C4-2B (cell line): ENCODE measurements around the gene SSNA1.

Source experiments
- ZFX ChIP-seq: fragments of 450-650 bp; IDR thresholded peaks from 2 replicates; pipeline ENCODE4 v1.6.1; 2017
- TF ChIP-seq, protein P1 (sequence below): fragments of 450-650 bp; conservative IDR thresholded peaks from 2 replicates; pipeline ENCODE4 v1.5.1; 2017; ENCODE audit warnings: mild to moderate bottlenecking

DNA sequence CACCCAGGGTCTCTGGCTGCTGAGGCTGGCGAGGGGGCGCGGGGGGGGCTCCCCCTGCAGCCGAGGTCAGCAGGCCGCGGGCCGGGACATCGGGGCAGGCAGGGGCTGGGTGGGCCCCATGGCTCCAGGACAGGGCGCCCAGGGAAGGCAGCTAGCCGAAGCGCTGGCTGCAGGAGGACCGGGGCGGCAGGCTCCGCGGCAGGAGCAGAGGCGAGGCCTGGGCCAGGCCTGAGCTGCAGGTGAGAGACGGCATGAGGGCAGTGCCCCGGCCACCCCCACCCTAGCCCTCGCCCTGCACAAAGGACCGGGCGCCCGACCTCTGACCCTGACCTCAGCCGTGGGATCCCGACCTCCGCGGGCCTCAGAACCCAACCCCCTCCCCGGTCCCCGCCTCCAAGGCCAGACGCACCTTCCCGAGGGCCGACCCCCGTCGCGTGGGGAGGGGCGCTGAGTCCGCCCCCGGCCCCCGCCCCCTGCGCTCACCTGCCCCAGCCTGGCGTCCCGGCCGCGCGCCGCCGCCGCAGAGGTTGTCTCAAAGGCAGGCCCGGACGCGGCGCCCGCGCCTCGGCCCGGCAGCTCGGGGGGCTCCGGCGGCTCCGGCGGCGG is 33.1 kb downstream of the SSNA1 start:
- TF ChIP-seq, protein P1, sequence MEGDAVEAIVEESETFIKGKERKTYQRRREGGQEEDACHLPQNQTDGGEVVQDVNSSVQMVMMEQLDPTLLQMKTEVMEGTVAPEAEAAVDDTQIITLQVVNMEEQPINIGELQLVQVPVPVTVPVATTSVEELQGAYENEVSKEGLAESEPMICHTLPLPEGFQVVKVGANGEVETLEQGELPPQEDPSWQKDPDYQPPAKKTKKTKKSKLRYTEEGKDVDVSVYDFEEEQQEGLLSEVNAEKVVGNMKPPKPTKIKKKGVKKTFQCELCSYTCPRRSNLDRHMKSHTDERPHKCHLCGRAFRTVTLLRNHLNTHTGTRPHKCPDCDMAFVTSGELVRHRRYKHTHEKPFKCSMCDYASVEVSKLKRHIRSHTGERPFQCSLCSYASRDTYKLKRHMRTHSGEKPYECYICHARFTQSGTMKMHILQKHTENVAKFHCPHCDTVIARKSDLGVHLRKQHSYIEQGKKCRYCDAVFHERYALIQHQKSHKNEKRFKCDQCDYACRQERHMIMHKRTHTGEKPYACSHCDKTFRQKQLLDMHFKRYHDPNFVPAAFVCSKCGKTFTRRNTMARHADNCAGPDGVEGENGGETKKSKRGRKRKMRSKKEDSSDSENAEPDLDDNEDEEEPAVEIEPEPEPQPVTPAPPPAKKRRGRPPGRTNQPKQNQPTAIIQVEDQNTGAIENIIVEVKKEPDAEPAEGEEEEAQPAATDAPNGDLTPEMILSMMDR = no peak
- TF ChIP-seq ZFX = peak; percentile 33
